ENCODE data around the gene BTBD9.

Gene BTBD9

DNA sequence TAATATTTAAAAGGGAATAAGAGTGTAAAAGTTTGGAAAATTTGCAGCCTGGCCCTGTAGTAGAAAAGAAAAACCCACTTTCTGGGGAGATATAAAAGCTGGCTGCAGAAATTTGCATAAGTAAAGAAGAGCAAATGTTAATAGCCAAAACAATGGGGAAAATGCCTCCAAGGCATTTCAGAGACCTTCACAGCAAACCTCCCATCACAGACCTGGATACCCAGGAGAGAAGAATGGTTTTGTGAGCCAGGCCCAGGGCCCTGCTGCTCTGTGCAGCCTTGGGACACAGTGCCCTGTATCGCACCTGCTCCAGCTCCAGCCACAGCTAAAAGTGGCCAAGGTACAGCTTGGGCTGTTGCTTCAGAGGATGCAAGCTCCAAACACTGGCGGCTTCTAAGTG, 113.8 kb downstream of the BTBD9 start:
- TF ChIP-seq ZC3H10 (CRISPR knock-in tag; IDR thresholded peaks at IDR 0.05), result no peak
- TF ChIP-seq RARB (CRISPR knock-in tag; IDR thresholded peaks at IDR 0.05), result no peak
- no peak for TF ChIP-seq ZNF8 (CRISPR knock-in tag; IDR thresholded peaks at IDR 0.05)
- TF ChIP-seq, protein P1, sequence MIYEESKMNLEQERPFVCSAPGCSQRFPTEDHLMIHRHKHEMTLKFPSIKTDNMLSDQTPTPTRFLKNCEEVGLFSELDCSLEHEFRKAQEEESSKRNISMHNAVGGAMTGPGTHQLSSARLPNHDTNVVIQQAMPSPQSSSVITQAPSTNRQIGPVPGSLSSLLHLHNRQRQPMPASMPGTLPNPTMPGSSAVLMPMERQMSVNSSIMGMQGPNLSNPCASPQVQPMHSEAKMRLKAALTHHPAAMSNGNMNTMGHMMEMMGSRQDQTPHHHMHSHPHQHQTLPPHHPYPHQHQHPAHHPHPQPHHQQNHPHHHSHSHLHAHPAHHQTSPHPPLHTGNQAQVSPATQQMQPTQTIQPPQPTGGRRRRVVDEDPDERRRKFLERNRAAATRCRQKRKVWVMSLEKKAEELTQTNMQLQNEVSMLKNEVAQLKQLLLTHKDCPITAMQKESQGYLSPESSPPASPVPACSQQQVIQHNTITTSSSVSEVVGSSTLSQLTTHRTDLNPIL (CRISPR knock-in tag; IDR thresholded peaks at IDR 0.05; ENCODE audit: low read depth), result no peak
- no peak for TF ChIP-seq TSHZ2 (CRISPR knock-in tag; IDR thresholded peaks at IDR 0.05)
- no peak for TF ChIP-seq CSDC2 (CRISPR knock-in tag; IDR thresholded peaks at IDR 0.05)
- TF ChIP-seq ZFP30 (CRISPR knock-in tag; IDR thresholded peaks at IDR 0.05), result no peak
- no peak for TF ChIP-seq ISL1 (CRISPR knock-in tag; IDR thresholded peaks at IDR 0.05)
- no peak for TF ChIP-seq CSRNP3 (CRISPR knock-in tag; IDR thresholded peaks at IDR 0.05)
- no peak for TF ChIP-seq TOX (CRISPR knock-in tag; IDR thresholded peaks at IDR 0.05; ENCODE audit: borderline replicate concordance)
- TF ChIP-seq ZNF565 (CRISPR knock-in tag; conservative IDR thresholded peaks at IDR 0.05; ENCODE audit: low read depth), result no peak
- TF ChIP-seq ZFP3 (CRISPR knock-in tag; IDR thresholded peaks at IDR 0.05), result no peak
- TF ChIP-seq BACH2 (CRISPR knock-in tag; IDR thresholded peaks at IDR 0.05; ENCODE audit: borderline replicate concordance), result no peak
- no peak for TF ChIP-seq ZNF70 (CRISPR knock-in tag; IDR thresholded peaks at IDR 0.05)
- TF ChIP-seq GLIS3 (CRISPR knock-in tag; IDR thresholded peaks at IDR 0.05), result no peak
- no peak for TF ChIP-seq ESRRG (CRISPR knock-in tag; IDR thresholded peaks at IDR 0.05)
- no peak for TF ChIP-seq TCF4 (CRISPR knock-in tag; IDR thresholded peaks at IDR 0.05; ENCODE audit: borderline replicate concordance)
- no peak for TF ChIP-seq PPARA (CRISPR knock-in tag; IDR thresholded peaks at IDR 0.05; ENCODE audit: borderline replicate concordance)
- TF ChIP-seq, protein P2, sequence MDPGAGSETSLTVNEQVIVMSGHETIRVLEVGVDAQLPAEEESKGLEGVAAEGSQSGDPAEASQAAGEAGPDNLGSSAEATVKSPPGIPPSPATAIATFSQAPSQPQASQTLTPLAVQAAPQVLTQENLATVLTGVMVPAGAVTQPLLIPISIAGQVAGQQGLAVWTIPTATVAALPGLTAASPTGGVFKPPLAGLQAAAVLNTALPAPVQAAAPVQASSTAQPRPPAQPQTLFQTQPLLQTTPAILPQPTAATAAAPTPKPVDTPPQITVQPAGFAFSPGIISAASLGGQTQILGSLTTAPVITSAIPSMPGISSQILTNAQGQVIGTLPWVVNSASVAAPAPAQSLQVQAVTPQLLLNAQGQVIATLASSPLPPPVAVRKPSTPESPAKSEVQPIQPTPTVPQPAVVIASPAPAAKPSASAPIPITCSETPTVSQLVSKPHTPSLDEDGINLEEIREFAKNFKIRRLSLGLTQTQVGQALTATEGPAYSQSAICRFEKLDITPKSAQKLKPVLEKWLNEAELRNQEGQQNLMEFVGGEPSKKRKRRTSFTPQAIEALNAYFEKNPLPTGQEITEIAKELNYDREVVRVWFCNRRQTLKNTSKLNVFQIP (CRISPR knock-in tag; IDR thresholded peaks at IDR 0.05; ENCODE audit: borderline replicate concordance, low read depth), result no peak
- TF ChIP-seq OSR1 (CRISPR knock-in tag; IDR thresholded peaks at IDR 0.05), result no peak
- ATAC-seq, result no peak

GRCh38 chr6:38524436-38525145, 115.1 kb downstream of the BTBD9 start:
- peak; percentile 31; the same call in 1 of the 3 replicates for ATAC-seq
- TF ChIP-seq OSR1 (CRISPR knock-in tag; IDR thresholded peaks at IDR 0.05) (no peak), GLIS3 (CRISPR knock-in tag; IDR thresholded peaks at IDR 0.05) (no peak)

GRCh38 chr6:38522322-38522721, 117.4 kb downstream of the BTBD9 start:
- no peak for ATAC-seq

More at GRCh38 chr6:38522322-38522721, 117.4 kb downstream of the BTBD9 start:
- no peak for TF ChIP-seq ISL1 (CRISPR knock-in tag; IDR thresholded peaks at IDR 0.05)
- no peak for TF ChIP-seq OSR1 (CRISPR knock-in tag; IDR thresholded peaks at IDR 0.05)
- no peak for TF ChIP-seq ARNTL (CRISPR knock-in tag; IDR thresholded peaks at IDR 0.05; ENCODE audit: borderline replicate concordance, low read depth)
- no peak for TF ChIP-seq ZNF70 (CRISPR knock-in tag; IDR thresholded peaks at IDR 0.05)
- TF ChIP-seq TCF4 (CRISPR knock-in tag; IDR thresholded peaks at IDR 0.05; ENCODE audit: borderline replicate concordance), result no peak
- TF ChIP-seq ZNF565 (CRISPR knock-in tag; conservative IDR thresholded peaks at IDR 0.05; ENCODE audit: low read depth), result no peak
- no peak for TF ChIP-seq ZFP30 (CRISPR knock-in tag; IDR thresholded peaks at IDR 0.05)
- no peak for TF ChIP-seq TOX (CRISPR knock-in tag; IDR thresholded peaks at IDR 0.05; ENCODE audit: borderline replicate concordance)
- TF ChIP-seq BACH2 (CRISPR knock-in tag; IDR thresholded peaks at IDR 0.05; ENCODE audit: borderline replicate concordance), result no peak
